Smooth muscle cell (in vitro differentiated cells): ENCODE data around the gene ADISSP. TPM values are rescaled to one million over a fixed set of nuclear protein-coding genes. Genes with fewer than 3 reads are reported as not detected.

Experiments
- DNase-seq: peaks from one replicate; lab custom pipeline; 2025; ENCODE audit not compliant: unreplicated experiment; lab: John Stamatoyannopoulos, UW
- H2AFZ ChIP-seq: fragments of 200-600 bp; sonication (generic); 2 replicates; pipeline ENCODE4 v1.6.0; 2016; ENCODE audit warnings: antibody characterized with exemption, low read depth, mild to moderate bottlenecking
- H3F3A ChIP-seq: fragments of 200-600 bp; sonication (generic); 2 replicates; pipeline ENCODE4 v1.6.0; 2017; ENCODE audit warnings: antibody characterized with exemption, low read depth
- H3K27ac ChIP-seq: fragments of 200-600 bp; sonication (generic); 2 replicates; pipeline ENCODE4 v1.5.1; 2016; ENCODE audit warnings: low read depth, mild to moderate bottlenecking
- H3K27me3 ChIP-seq: fragments of 200-600 bp; sonication (generic); 2 replicates; pipeline ENCODE4 v1.6.1; 2016; ENCODE audit warnings: low read depth, mild to moderate bottlenecking
- H3K36me3 ChIP-seq: fragments of 200-600 bp; sonication (generic); 2 replicates; pipeline ENCODE4 v1.5.1; 2016; ENCODE audit warnings: low read depth
- H3K4me1 ChIP-seq: fragments of 200-600 bp; sonication (generic); 2 replicates; pipeline ENCODE4 v1.5.1; 2016; ENCODE audit warnings: low read depth
- H3K4me2 ChIP-seq: fragments of 200-600 bp; sonication (generic); 2 replicates; pipeline ENCODE4 v1.6.0; 2016; ENCODE audit warnings: mild to moderate bottlenecking
- H3K4me3 ChIP-seq: fragments of 200-600 bp; sonication (generic); 2 replicates; pipeline ENCODE4 v1.5.1; 2016; ENCODE audit warnings: mild to moderate bottlenecking
- H3K79me2 ChIP-seq: fragments of 200-600 bp; sonication (generic); 2 replicates; pipeline ENCODE4 v1.6.0; 2016; ENCODE audit warnings: low read depth, mild to moderate bottlenecking
- H3K9ac ChIP-seq: fragments of 200-600 bp; sonication (generic); 2 replicates; pipeline ENCODE4 v1.6.0; 2016; ENCODE audit warnings: low read depth
- H3K9me3 ChIP-seq: fragments of 200-600 bp; sonication (generic); replicated peaks from 2 replicates; pipeline ENCODE4 v1.5.1; 2016; ENCODE audit warnings: low read depth
- H4K20me1 ChIP-seq: fragments of 200-600 bp; sonication (generic); 2 replicates; pipeline ENCODE4 v1.6.0; 2016; ENCODE audit warnings: low read depth
- CTCF ChIP-seq: fragments of 200-600 bp; sonication (generic); IDR thresholded peaks from 2 replicates; pipeline ENCODE4 v1.5.1; 2017; ENCODE audit warnings: borderline replicate concordance, mild to moderate bottlenecking, antibody characterized with exemption; ENCODE audit not compliant: insufficient read depth, poor library complexity, severe bottlenecking
- WGBS: methylation state at CpG from one replicate; pipeline ENCODE4 v1.1.7; 2016; ENCODE audit warnings: low lambda C conversion rate; 5-methylcytosine and 5-hydroxymethylcytosine counted together
- polyA plus RNA-seq: library from polyadenylated mRNA; unstranded; fragments of >200 nt; fragmentation: Nextera tagmentation; extraction: Ambion mirVana; gene quantifications from 2 replicates; pipeline ENCODE4 v1.2.1, GENCODE V29; 2016
- total RNA-seq: library from RNA; depleted of rRNA; stranded (reverse); fragments of >200 nt; gene quantifications from 2 replicates; pipeline ENCODE4 v1.2.3, GENCODE V29; 2014

ADISSP gene
- total RNA-seq (7.6 and 11.8 TPM in 2 replicates), polyA plus RNA-seq (33.4 and 46.7 TPM in 2 replicates)

- H3K9ac ChIP-seq, result peak within 1 kb of the TSS; percentile 88
- peak within 1 kb of the TSS; percentile 96 for H3K4me2 ChIP-seq
- TF ChIP-seq CTCF, result no peak
- no peaks in the 10 kb centered on the region for H3K27me3 ChIP-seq
- H3K4me3 ChIP-seq, result peak within 1 kb of the TSS; percentile 60
- DNase-seq, result peak; percentile 89
- no peaks in the 10 kb centered on the region for H3K36me3 ChIP-seq
- no peaks in the 10 kb centered on the region for H3F3A ChIP-seq
- H3K27ac ChIP-seq, result peak within 1 kb of the TSS; percentile 78
- WGBS, result 1% methylated on average over 56 of the region's 80 CpGs
- H2AFZ ChIP-seq, result peak within 1 kb of the TSS; percentile 86
- H4K20me1 ChIP-seq, result no peaks in the 10 kb centered on the region
- peaks cover 14% of the 10 kb centered on the region for H3K4me1 ChIP-seq
- H3K9me3 ChIP-seq, result no peaks in the 10 kb centered on the region
- no peaks in the 10 kb centered on the region for H3K79me2 ChIP-seq
Observed at GRCh38 chr20:3767427-3768341, at the start of gene ADISSP. Gene ADISSP, minus strand, starts transcription at chr20:3767753. Its CDS starts 7,653 bp downstream, at chr20:3760100.

- 86% methylated on average over 9 of the region's 9 CpGs for WGBS
- no peak for DNase-seq
- H3K4me1 ChIP-seq, result peaks cover 9% of the 10 kb centered on the region
- no peak overlapping the region for H2AFZ ChIP-seq
- H4K20me1 ChIP-seq, result no peaks in the 10 kb centered on the region
- no peaks in the 10 kb centered on the region for H3K79me2 ChIP-seq
- no peaks in the 10 kb centered on the region for H3K36me3 ChIP-seq
- TF ChIP-seq CTCF, result no peak
- H3K4me3 ChIP-seq, result no peak overlapping the region
- no peak overlapping the region for H3K9ac ChIP-seq
- H3K27me3 ChIP-seq, result no peaks in the 10 kb centered on the region
- H3K4me2 ChIP-seq, result no peak overlapping the region
- no peak overlapping the region for H3K27ac ChIP-seq
- no peaks in the 10 kb centered on the region for H3K9me3 ChIP-seq
- H3F3A ChIP-seq, result peaks cover 23% of the 10 kb centered on the region
Observed at GRCh38 chr20:3815703-3816315, 48.3 kb upstream of the ADISSP start.

- WGBS, result 92% methylated on average over 7 of the region's 7 CpGs
- H3K27ac ChIP-seq, result no peak overlapping the region
- H3K9ac ChIP-seq, result no peak overlapping the region
- H3F3A ChIP-seq, result peaks cover 29% of the 10 kb centered on the region
- no peaks in the 10 kb centered on the region for H3K27me3 ChIP-seq
- DNase-seq, result no peak
- TF ChIP-seq CTCF, result no peak
- no peaks in the 10 kb centered on the region for H3K9me3 ChIP-seq
- peaks cover 9% of the 10 kb centered on the region for H3K4me1 ChIP-seq
- no peaks in the 10 kb centered on the region for H3K36me3 ChIP-seq
- no peaks in the 10 kb centered on the region for H4K20me1 ChIP-seq
- H2AFZ ChIP-seq, result no peak overlapping the region
- H3K4me2 ChIP-seq, result no peak overlapping the region
- H3K4me3 ChIP-seq, result no peak overlapping the region
- no peaks in the 10 kb centered on the region for H3K79me2 ChIP-seq
Observed at GRCh38 chr20:3814928-3815495, 47.5 kb upstream of the ADISSP start.
